ENCODE results near the gene RAB23. TPM values are rescaled to one million over a fixed set of nuclear protein-coding genes. Genes with fewer than 3 reads are reported as not detected.

Gene RAB23
- total and polyA plus RNA-seq, 2 experiments from 2014 or later, result 5.2 to 16.7 TPM

GRCh38 chr6:57255451-57256169 lies 33.5 kb upstream of the RAB23 start (continued):
- TF ChIP-seq EZH2 (IDR thresholded peaks at IDR 0.05; ENCODE audit: low read depth, unreplicated experiment), result no peak

DNA sequence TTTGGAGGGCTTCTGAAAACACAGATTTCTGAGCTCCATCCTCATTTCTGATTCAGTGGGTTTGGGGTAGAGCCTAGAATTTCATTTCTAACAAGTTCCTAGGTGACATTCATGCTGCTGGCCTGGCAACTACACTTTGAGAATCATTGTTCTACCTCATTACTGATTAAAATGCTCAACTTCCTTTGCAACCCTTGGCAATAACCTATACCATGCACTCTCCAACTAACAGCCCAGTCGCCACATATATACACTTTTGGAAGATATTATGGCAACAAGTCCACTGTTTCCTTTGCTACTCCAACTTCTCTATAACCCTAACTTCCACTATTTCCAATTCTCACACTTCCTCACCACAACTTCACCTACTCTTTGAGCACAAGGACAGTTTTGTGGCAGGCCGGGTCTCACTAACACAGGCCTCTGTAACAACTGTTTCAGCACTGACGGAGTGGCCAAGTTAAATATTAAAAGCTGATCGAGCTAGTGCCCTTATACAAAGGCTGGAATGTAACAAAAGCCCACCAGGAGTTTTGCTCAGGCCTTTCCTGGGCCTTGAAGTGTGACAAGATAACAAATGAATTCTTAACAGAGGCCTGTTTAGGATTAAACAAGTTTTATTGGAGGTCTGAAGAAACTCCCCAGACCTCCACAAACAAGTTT lies 32.1 kb upstream of the RAB23 start:
- peaks cover 2% of the 10 kb centered on the region for H3K27me3 Mint-ChIP-seq (ENCODE audit: insufficient read depth, low read depth, poor library complexity)
- no peaks in the 10 kb centered on the region for H3K9me3 Mint-ChIP-seq
- Histone ChIP-seq H3K4me3 (no peak overlapping the region), H3K79me2 (replicated peaks; ENCODE audit: insufficient read depth) (no peaks in the 10 kb centered on the region), H2AFZ (0 out of 2 replicates have a peak overlapping the region, but pooled peaks have one; percentile 45), H3K4me1 (ENCODE audit: insufficient read depth) (no peaks in the 10 kb centered on the region), H3K27me3 (ENCODE audit: insufficient read depth) (no peaks in the 10 kb centered on the region), H4K20me1 (replicated peaks; ENCODE audit: insufficient read depth) (no peaks in the 10 kb centered on the region), H3K27ac (ENCODE audit: low read depth) (no peak overlapping the region), H3F3A (replicated peaks; ENCODE audit: low read depth) (no peaks in the 10 kb centered on the region), H3K9me2 (ENCODE audit: insufficient read depth) (no peaks in the 10 kb centered on the region), H3K36me3 (ENCODE audit: insufficient read depth) (no peaks in the 10 kb centered on the region), H3K4me2 (no peak overlapping the region)
- H3K36me3 Mint-ChIP-seq (ENCODE audit: low read depth), result no peaks in the 10 kb centered on the region
- no peaks in the 10 kb centered on the region for H3K4me1 Mint-ChIP-seq
- H3K4me3 Mint-ChIP-seq, result no peak overlapping the region
- H3K27ac Mint-ChIP-seq, result no peak overlapping the region
- no peak for DNase-seq (ENCODE audit: low spot score)
- ATAC-seq, result no peak
- no peak for TF ChIP-seq CREB1 (CRISPR knock-in tag; IDR thresholded peaks at IDR 0.05; ENCODE audit: low read depth)
- TF ChIP-seq POLR2AphosphoS5 (IDR thresholded peaks at IDR 0.05; ENCODE audit: low read depth), result no peak
- no peak for TF ChIP-seq ZNF462 (CRISPR knock-in tag; IDR thresholded peaks at IDR 0.05)
- no peak for TF ChIP-seq ZNF114 (CRISPR knock-in tag; IDR thresholded peaks at IDR 0.05)
- TF ChIP-seq CTCF (conservative IDR thresholded peaks at IDR 0.05; ENCODE audit: low read depth in 2 of 2), result no peak
- no peak for TF ChIP-seq JUNB (IDR thresholded peaks at IDR 0.05; ENCODE audit: unreplicated experiment)
- TF ChIP-seq STAT1 (IDR thresholded peaks at IDR 0.05; ENCODE audit: unreplicated experiment), result no peak
- no peak for TF ChIP-seq EZH2phosphoT487 (IDR thresholded peaks at IDR 0.05; ENCODE audit: unreplicated experiment)
- TF ChIP-seq ETS1 (IDR thresholded peaks at IDR 0.05), result no peak
- TF ChIP-seq, protein P1, sequence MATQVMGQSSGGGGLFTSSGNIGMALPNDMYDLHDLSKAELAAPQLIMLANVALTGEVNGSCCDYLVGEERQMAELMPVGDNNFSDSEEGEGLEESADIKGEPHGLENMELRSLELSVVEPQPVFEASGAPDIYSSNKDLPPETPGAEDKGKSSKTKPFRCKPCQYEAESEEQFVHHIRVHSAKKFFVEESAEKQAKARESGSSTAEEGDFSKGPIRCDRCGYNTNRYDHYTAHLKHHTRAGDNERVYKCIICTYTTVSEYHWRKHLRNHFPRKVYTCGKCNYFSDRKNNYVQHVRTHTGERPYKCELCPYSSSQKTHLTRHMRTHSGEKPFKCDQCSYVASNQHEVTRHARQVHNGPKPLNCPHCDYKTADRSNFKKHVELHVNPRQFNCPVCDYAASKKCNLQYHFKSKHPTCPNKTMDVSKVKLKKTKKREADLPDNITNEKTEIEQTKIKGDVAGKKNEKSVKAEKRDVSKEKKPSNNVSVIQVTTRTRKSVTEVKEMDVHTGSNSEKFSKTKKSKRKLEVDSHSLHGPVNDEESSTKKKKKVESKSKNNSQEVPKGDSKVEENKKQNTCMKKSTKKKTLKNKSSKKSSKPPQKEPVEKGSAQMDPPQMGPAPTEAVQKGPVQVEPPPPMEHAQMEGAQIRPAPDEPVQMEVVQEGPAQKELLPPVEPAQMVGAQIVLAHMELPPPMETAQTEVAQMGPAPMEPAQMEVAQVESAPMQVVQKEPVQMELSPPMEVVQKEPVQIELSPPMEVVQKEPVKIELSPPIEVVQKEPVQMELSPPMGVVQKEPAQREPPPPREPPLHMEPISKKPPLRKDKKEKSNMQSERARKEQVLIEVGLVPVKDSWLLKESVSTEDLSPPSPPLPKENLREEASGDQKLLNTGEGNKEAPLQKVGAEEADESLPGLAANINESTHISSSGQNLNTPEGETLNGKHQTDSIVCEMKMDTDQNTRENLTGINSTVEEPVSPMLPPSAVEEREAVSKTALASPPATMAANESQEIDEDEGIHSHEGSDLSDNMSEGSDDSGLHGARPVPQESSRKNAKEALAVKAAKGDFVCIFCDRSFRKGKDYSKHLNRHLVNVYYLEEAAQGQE (IDR thresholded peaks at IDR 0.05; ENCODE audit: unreplicated experiment), result no peak
- no peak for TF ChIP-seq NANOG (IDR thresholded peaks at IDR 0.05; ENCODE audit: borderline replicate concordance)

Measured in GM23338 (cell line).